Neuron (in vitro differentiated cells): Measurements from ENCODE around the gene DCUN1D3.
"Not testable (repeated sequence)": the region's sequence is repeated elsewhere in the genome, so short reads cannot be mapped to it uniquely, and the experiment has no call there.

ENCODE experiments used
- H2AFZ ChIP-seq: one replicate; pipeline ENCODE4 v1.6.1; 2013; ENCODE audit warnings: low read depth, mild to moderate bottlenecking, inconsistent platforms, low read length, moderate library complexity
- H3K27me3 ChIP-seq: one replicate; pipeline ENCODE4 v1.6.1; 2013; ENCODE audit warnings: low read length; ENCODE audit not compliant: insufficient read depth
- H3K36me3 ChIP-seq: one replicate; pipeline ENCODE4 v1.6.1; 2013; ENCODE audit warnings: low read length; ENCODE audit not compliant: insufficient read depth
- H3K4me1 ChIP-seq: one replicate; pipeline ENCODE4 v1.6.1; 2013; ENCODE audit warnings: low read length; ENCODE audit not compliant: insufficient read depth
- H3K4me3 ChIP-seq: 2 replicates; pipeline ENCODE4 v1.5.1; 2013; ENCODE audit warnings: mild to moderate bottlenecking, low read length, moderate library complexity
- H3K9me3 ChIP-seq: one replicate; pipeline ENCODE4 v1.6.1; 2013; ENCODE audit warnings: low read length

The DCUN1D3 gene

DNA sequence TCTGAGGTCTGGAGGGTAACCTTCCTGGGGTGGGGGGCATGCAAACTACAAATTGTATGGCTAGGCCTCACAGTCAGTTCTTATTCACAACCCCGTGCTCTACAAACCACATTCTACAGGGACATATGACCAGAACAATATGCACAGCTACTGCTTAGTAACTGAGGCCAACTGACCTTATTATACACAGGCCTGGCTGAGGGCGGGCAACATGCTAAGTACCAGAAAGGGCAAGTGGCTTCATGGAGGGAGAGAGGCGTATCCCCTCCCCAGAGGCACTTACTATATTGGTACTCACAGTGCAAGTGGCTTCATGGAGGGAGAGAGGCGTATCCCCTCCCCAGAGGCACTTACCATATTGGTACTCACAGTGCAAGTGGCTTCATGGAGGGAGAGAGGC, 39.2 kb downstream of the DCUN1D3 start:
- not testable (repeated sequence) for H3K4me1 ChIP-seq
- peaks cover 20% of the 10 kb centered on the region for H3K36me3 ChIP-seq

GRCh38 chr16:20860361-20860760, 39.8 kb downstream of the DCUN1D3 start:
- Histone ChIP-seq H3K4me1 (no peaks in the 10 kb centered on the region), H3K9me3 (no peaks in the 10 kb centered on the region), H3K4me3 (no peak overlapping the region), H2AFZ (no peak overlapping the region), H3K36me3 (peaks cover 26% of the 10 kb centered on the region), H3K27me3 (no peaks in the 10 kb centered on the region)

More for the DNA sequence above, 39.2 kb downstream of the DCUN1D3 start:
- H3K27me3 ChIP-seq, H2AFZ ChIP-seq, H3K4me3 ChIP-seq, H3K9me3 ChIP-seq: not testable (repeated sequence)

- Histone ChIP-seq H3K4me3 (no peak overlapping the region), H2AFZ (no peak overlapping the region), H3K36me3 (peaks cover 31% of the 10 kb centered on the region), H3K9me3 (peaks cover 3% of the 10 kb centered on the region), H3K27me3 (no peaks in the 10 kb centered on the region), H3K4me1 (no peaks in the 10 kb centered on the region)
Observed at GRCh38 chr16:20859699-20860098, 40.5 kb downstream of the DCUN1D3 start.

DNA sequence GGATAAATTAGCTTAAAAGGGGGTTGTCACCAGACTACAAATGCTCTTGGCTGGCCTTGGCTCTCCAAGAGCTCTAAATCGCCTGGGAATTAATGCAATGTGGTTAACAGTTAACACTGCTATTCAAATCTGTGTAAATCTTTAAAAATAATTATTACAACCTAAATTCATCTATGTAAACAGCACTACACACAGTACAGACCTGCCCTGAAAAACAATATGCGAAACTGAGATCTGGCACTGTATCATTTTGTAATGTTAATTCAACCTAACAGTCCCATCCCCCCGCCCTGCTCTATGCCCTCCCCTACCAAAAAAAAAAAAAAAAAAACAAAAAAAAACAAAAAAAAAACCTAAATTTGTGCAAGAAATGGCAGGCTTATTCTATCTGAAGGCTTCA, 40.9 kb downstream of the DCUN1D3 start:
- H3K9me3 ChIP-seq, result peaks cover 3% of the 10 kb centered on the region
- no peaks in the 10 kb centered on the region for H3K4me1 ChIP-seq
- no peak overlapping the region for H2AFZ ChIP-seq
- peaks cover 35% of the 10 kb centered on the region for H3K36me3 ChIP-seq
- H3K27me3 ChIP-seq, result no peaks in the 10 kb centered on the region
- no peak overlapping the region for H3K4me3 ChIP-seq

- H2AFZ ChIP-seq, result no peak overlapping the region
- no peaks in the 10 kb centered on the region for H3K27me3 ChIP-seq
- H3K36me3 ChIP-seq, result peaks cover 40% of the 10 kb centered on the region
- no peaks in the 10 kb centered on the region for H3K4me1 ChIP-seq
- peaks cover 3% of the 10 kb centered on the region for H3K9me3 ChIP-seq
- no peak overlapping the region for H3K4me3 ChIP-seq
Observed at GRCh38 chr16:20857281-20857680, 42.9 kb downstream of the DCUN1D3 start.

DNA sequence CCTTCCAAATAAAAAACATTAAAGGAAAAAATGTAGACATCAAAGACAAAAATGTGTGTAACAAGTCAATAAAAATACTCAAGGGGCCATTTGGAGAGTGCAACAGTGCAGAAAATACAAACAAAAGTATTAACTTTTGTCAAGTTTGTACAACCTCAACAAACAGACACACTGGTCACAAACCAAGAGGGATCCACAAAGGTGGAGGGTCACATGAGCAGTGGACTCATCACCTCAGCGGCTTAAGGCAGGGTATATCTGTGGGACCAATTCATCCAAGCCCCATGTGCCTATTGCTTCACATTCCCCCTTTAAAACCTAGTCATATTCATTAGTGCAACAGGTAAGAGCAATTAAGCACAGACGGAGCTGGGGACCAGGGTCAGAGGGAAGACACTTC, 45.2 kb downstream of the DCUN1D3 start:
- no peak overlapping the region for H3K4me3 ChIP-seq

DNA sequence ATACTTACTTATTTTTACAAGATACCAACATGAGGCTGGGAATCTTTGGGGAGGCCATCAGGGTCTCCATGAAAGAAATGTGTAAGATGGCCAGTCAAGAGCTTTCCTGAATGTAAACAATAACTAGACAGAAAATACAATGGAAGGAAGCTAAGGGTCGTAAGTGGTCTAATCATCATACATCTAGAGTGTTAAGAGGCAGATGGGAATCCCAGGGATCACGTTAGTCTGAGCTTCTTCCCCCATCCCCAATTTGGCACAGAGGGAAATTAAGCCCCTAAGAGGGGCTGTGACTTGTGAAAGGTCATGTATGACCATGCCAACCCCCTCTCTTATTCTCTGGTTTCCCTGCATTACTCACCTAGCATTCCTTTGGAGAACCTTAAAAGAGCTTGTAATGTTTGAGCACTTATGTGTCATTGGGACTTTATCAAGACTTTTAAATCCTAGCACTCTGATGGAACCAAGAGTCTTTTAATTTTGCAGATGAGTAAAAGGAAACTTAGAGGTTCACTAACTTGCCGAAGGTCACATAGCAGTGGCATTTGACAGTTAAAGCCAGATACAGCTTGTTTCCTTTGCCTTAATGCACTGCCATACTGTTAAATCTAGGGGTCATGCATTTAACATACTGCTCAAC, 46.1 kb downstream of the DCUN1D3 start:
- no peak overlapping the region for H3K4me3 ChIP-seq
- no peak overlapping the region for H2AFZ ChIP-seq
- H3K4me1 ChIP-seq, result no peaks in the 10 kb centered on the region
- H3K36me3 ChIP-seq, result peaks cover 26% of the 10 kb centered on the region
- no peaks in the 10 kb centered on the region for H3K27me3 ChIP-seq
- peaks cover 3% of the 10 kb centered on the region for H3K9me3 ChIP-seq

More for the DNA sequence above, 45.2 kb downstream of the DCUN1D3 start:
- H3K36me3 ChIP-seq, result peaks cover 31% of the 10 kb centered on the region
- H3K27me3 ChIP-seq, result no peaks in the 10 kb centered on the region
- H3K9me3 ChIP-seq, result peaks cover 3% of the 10 kb centered on the region
- H2AFZ ChIP-seq, result no peak overlapping the region
- H3K4me1 ChIP-seq, result no peaks in the 10 kb centered on the region

- H2AFZ ChIP-seq, result no peak overlapping the region
- H3K4me1 ChIP-seq, result no peaks in the 10 kb centered on the region
- H3K4me3 ChIP-seq, result no peak overlapping the region
- H3K9me3 ChIP-seq, result peaks cover 3% of the 10 kb centered on the region
- peaks cover 26% of the 10 kb centered on the region for H3K36me3 ChIP-seq
- H3K27me3 ChIP-seq, result no peaks in the 10 kb centered on the region
Observed at GRCh38 chr16:20853143-20853542, 47.0 kb downstream of the DCUN1D3 start.

- Histone ChIP-seq H2AFZ (no peak overlapping the region), H3K4me1 (no peaks in the 10 kb centered on the region), H3K9me3 (peaks cover 3% of the 10 kb centered on the region), H3K36me3 (peaks cover 30% of the 10 kb centered on the region), H3K4me3 (no peak overlapping the region), H3K27me3 (no peaks in the 10 kb centered on the region)
Observed at GRCh38 chr16:20851601-20852000, 48.6 kb downstream of the DCUN1D3 start.

DNA sequence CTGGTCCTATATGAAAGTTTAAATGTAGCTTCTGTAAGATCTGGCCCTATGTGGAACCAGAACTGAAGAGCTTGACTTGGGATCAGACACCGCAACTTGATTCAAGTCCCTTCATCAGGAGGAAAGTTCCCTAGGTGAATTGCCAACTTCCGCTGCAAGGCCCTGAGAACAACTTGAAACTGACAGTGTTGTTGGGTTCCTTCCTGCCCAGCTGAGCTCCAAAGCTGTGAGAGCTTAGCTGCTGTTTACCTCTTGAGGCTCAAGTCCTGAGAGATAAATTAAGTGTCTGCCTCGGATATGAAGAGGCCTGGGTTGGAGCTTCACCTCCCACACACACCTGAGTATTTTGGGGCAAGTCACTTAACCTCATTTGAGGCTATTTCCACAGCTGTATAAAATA, 49.2 kb downstream of the DCUN1D3 start:
- no peak overlapping the region for H3K4me3 ChIP-seq
- H3K27me3 ChIP-seq, result no peaks in the 10 kb centered on the region
- no peak overlapping the region for H2AFZ ChIP-seq
- H3K9me3 ChIP-seq, result peaks cover 3% of the 10 kb centered on the region
- H3K36me3 ChIP-seq, result peaks cover 36% of the 10 kb centered on the region
- H3K4me1 ChIP-seq, result no peaks in the 10 kb centered on the region

DNA sequence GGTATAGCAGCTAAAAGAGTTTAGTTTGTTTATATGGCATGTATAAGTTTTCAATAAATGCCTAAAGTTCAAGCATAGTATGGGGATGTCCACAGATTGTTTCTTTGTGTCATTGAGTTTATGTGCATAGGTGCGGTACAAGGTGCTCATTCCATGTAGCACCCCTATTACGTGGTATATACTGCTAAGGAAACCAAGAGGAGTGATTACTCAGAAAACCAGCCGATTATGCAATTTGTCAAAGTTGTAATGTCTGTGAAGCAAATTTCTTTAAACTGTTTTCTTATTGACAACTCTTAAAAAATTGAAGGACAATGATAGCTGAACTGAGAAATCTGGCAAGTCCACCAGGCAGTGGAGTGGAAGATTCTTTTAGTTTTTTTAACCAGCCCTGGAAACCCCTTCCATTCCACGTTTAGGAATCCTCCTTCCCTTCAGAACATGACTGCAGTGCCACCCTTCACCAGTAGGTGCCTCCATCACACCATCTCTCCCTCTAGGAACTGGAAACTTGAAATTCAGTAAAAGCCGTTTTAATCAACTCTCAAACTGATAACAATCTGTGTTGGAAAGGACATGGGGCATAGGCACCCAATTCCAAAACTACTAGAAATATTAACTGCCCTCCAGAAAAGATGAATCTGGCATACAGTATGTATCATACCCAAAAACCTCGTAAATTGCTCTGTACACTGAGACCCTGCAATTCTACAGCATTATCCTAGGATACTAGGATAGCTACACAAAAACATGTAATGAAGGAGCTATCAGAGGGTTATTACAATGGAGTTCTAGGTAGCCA, 50.4 kb downstream of the DCUN1D3 start:
- Histone ChIP-seq H3K27me3 (no peaks in the 10 kb centered on the region), H3K9me3 (no peaks in the 10 kb centered on the region), H3K4me1 (no peaks in the 10 kb centered on the region), H3K4me3 (no peak overlapping the region), H2AFZ (no peak overlapping the region), H3K36me3 (peaks cover 32% of the 10 kb centered on the region)

DNA sequence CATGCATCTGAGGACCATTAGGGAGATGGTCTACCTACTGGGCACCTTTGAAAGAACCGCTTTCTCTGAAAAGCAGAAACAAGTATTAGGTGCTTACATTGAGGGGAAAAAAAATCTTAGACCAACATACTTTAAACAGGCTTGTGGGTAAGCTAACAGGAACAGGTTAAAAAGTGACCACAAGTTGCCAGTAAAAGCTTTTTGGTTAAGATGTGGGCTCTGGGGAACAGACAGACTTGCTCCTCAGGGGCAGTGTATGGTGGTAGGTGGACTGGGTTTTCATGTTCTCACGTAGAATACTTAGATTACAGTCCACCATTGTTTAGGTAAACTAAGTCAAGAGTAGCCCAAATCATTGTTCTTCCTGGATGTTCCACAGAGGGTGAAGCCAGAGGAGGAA, 52.6 kb downstream of the DCUN1D3 start:
- no peak overlapping the region for H3K4me3 ChIP-seq
- H3K9me3 ChIP-seq, result no peaks in the 10 kb centered on the region
- H3K27me3 ChIP-seq, result no peaks in the 10 kb centered on the region
- peaks cover 28% of the 10 kb centered on the region for H3K36me3 ChIP-seq
- H3K4me1 ChIP-seq, result no peaks in the 10 kb centered on the region
- no peak overlapping the region for H2AFZ ChIP-seq

DNA sequence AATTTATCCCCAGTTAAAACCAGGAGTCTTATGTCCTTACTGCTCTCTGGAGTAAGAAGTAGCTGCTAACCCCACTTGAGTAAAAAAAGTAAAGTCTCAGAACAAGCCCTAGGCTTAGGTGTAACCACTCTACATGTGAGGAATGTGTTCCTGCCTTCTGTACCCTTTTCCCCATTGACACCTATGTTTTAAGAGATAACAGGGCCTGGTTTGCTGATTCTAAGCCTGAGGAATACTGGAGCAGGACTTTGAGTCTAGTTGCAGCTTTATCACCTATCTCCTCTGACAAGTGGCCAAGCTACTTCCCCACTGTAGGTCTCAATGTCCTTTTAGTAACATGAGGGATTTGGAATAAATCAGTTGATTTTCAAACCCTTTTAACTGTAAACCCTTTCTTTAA, 53.6 kb downstream of the DCUN1D3 start:
- no peaks in the 10 kb centered on the region for H3K27me3 ChIP-seq
- H2AFZ ChIP-seq, result no peak overlapping the region
- H3K4me3 ChIP-seq, result no peak overlapping the region
- H3K4me1 ChIP-seq, result no peaks in the 10 kb centered on the region
- H3K9me3 ChIP-seq, result no peaks in the 10 kb centered on the region
- peaks cover 31% of the 10 kb centered on the region for H3K36me3 ChIP-seq
